Activated naive CD8-positive, alpha-beta T cell treated with anti-CD3 and anti-CD28 coated beads for 36 hours (primary cell): ENCODE results near the gene AQR. TPM values are rescaled to one million over a fixed set of nuclear protein-coding genes. Genes with fewer than 3 reads are reported as not detected.

Source experiments
- DNase-seq: peaks from one replicate; pipeline ENCODE4 v3.0.0; 2021
- H3K27ac Mint-ChIP-seq: one replicate; pipeline ENCODE4 v1.8.0; 2022; ENCODE audit warnings: mild to moderate bottlenecking, moderate library complexity, mixed read lengths
- H3K27me3 Mint-ChIP-seq: one replicate; pipeline ENCODE4 v1.8.0; 2022; ENCODE audit warnings: mild to moderate bottlenecking, mixed read lengths
- H3K36me3 Mint-ChIP-seq: one replicate; pipeline ENCODE4 v1.8.0; 2021; ENCODE audit warnings: mild to moderate bottlenecking, mixed read lengths
- H3K4me1 Mint-ChIP-seq: one replicate; pipeline ENCODE4 v1.8.0; 2021; ENCODE audit warnings: mixed read lengths
- H3K4me3 Mint-ChIP-seq: one replicate; pipeline ENCODE4 v1.8.0; 2022; ENCODE audit warnings: mild to moderate bottlenecking, moderate library complexity, mixed read lengths
- H3K9me3 Mint-ChIP-seq: one replicate; pipeline ENCODE4 v1.8.0; 2022; ENCODE audit warnings: mixed read lengths
- total RNA-seq, 2 experiments: library from RNA; stranded (reverse); gene quantifications; one replicate each; pipeline ENCODE4 v1.2.3, GENCODE V29; 2021

AQR gene
- total RNA-seq, 2 experiments from 2014 or later, result 44.5 to 45.3 TPM

DNA sequence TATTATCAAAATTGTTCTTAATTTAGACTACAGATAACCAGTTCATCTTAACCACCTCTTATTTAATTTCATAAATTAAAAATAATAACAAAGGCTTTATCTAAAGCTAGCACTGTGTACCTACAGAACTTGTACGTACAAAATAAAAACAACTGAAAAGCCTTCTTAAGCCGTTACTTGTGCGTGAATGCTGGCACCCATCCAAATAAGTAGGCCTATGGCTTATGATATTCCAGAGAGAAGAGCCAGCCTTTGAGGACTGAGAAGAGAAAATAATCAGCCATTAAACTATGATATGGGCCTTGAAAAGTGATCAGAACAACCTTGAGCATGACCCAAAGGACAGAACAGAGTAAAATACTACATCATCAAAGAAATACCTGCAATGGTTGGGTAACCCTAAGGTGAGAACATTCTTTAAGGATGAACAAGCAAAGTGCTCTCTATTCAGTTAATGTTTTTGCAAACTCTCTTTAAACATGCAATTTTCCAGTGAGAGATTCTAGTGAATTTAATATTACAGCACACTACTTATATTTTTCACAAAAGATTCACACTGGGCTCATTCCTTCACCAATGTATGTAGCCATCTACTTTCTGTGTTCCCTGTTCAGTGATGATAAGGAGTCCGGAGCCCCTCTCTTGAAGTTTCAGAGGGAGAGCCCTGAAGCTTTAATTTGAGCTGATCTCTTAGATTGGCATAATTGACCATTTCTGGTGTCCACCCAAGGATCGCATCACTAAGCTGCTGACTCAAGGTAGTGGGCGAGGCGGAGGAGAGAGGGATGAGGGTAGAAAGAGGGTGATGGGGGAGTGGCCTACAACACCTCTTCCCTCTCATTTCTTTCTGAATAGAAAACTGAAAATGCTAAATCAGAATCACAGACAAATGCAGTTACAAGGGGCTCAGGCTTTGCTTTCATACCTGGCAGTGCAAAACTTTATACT, 166.5 kb downstream of the AQR start:
- DNase-seq, result no peak
- Mint-ChIP-seq H3K27me3 (peaks cover 26% of the 10 kb centered on the region), H3K9me3 (no peaks in the 10 kb centered on the region), H3K27ac (no peak overlapping the region), H3K4me3 (no peak overlapping the region), H3K4me1 (no peaks in the 10 kb centered on the region), H3K36me3 (no peaks in the 10 kb centered on the region)

DNA sequence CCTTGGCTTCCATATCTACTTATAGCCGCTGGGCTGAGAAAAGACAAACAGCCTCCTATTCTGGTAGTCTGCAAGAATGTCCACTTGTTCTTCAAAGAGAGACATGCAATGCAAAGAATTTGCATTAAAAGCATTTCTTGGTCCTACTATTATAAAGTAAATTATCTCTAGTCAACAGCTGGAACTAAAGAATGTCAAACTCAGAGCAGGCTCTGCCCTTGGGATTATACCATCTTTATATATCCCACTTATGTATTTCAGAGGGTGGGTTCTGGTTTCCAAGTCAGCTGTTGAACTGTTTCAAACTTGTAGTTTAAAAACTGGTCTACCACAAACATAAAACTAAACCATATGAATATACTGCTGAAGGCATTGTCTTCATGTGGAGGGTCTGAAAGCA, 167.2 kb downstream of the AQR start:
- H3K4me3 Mint-ChIP-seq, result no peak overlapping the region
- no peaks in the 10 kb centered on the region for H3K9me3 Mint-ChIP-seq
- H3K4me1 Mint-ChIP-seq, result no peaks in the 10 kb centered on the region
- no peak overlapping the region for H3K27ac Mint-ChIP-seq
- DNase-seq, result no peak
- H3K36me3 Mint-ChIP-seq, result no peaks in the 10 kb centered on the region
- H3K27me3 Mint-ChIP-seq, result peaks cover 32% of the 10 kb centered on the region

Other genes starting within 250 kb of the AQR start
- not detected for gene GJD2, start 214.7 kb downstream of the AQR start, total RNA-seq
- not detected for gene ACTC1, start 174.2 kb downstream of the AQR start, total RNA-seq
- 10 to 100 TPM; 73.2 to 74.5 TPM for gene ZNF770, start 18.5 kb upstream of the AQR start, total RNA-seq
- gene NANOGP8, start 115.6 kb upstream of the AQR start, total RNA-seq, result not detected